MM.1S (cell line): ENCODE data around the gene DIO1.

Source experiments
- DNase-seq: peaks from one replicate; pipeline ENCODE4 v3.0.0-alpha.2; 2015
- H2AFZ ChIP-seq: fragments of 300-600 bp; sonication (generic); 2 replicates; pipeline ENCODE4 v1.6.0; 2016; ENCODE audit warnings: antibody characterized with exemption, low read length
- H3F3A ChIP-seq: fragments of 300-600 bp; sonication (generic); 2 replicates; pipeline ENCODE4 v1.6.1; 2016; ENCODE audit warnings: mild to moderate bottlenecking, antibody characterized with exemption, low read length, moderate library complexity, mixed read lengths; ENCODE audit not compliant: insufficient read depth
- H3K27ac ChIP-seq: fragments of 300-600 bp; sonication (generic); 2 replicates; pipeline ENCODE4 v1.5.1; 2016; ENCODE audit warnings: mild to moderate bottlenecking, low read length
- H3K27me3 ChIP-seq: fragments of 300-600 bp; sonication (generic); replicated peaks from 2 replicates; pipeline ENCODE4 v1.6.0; 2016; ENCODE audit warnings: low read length; ENCODE audit not compliant: insufficient read depth
- H3K36me3 ChIP-seq: fragments of 300-600 bp; sonication (generic); replicated peaks from 2 replicates; pipeline ENCODE4 v1.6.1; 2016; ENCODE audit warnings: mild to moderate bottlenecking, low read length, mixed read lengths; ENCODE audit not compliant: insufficient read depth
- H3K4me1 ChIP-seq: fragments of 300-600 bp; sonication (generic); 2 replicates; pipeline ENCODE4 v1.6.1; 2016; ENCODE audit warnings: low read length, mixed read lengths
- H3K4me2 ChIP-seq: fragments of 300-600 bp; sonication (generic); 2 replicates; pipeline ENCODE4 v1.6.0; 2016; ENCODE audit warnings: low read depth, low read length
- H3K4me3 ChIP-seq: fragments of 300-600 bp; sonication (generic); 2 replicates; pipeline ENCODE4 v1.5.1; 2016; ENCODE audit warnings: low read length, mixed read lengths
- H3K79me2 ChIP-seq: fragments of 300-600 bp; sonication (generic); 2 replicates; pipeline ENCODE4 v1.6.1; 2016; ENCODE audit warnings: mixed run types, low read length, mixed read lengths
- H3K9ac ChIP-seq: fragments of 300-600 bp; sonication (generic); 2 replicates; pipeline ENCODE4 v1.6.1; 2016; ENCODE audit warnings: low read length, mixed read lengths
- H3K9me2 ChIP-seq: fragments of 300-600 bp; sonication (generic); replicated peaks from 2 replicates; pipeline ENCODE4 v1.6.1; 2016; ENCODE audit warnings: mild to moderate bottlenecking, low read length, mixed read lengths; ENCODE audit not compliant: insufficient read depth
- H3K9me3 ChIP-seq: fragments of 300-600 bp; sonication (generic); replicated peaks from 2 replicates; pipeline ENCODE4 v1.6.1; 2016; ENCODE audit warnings: mild to moderate bottlenecking, low read length, mixed read lengths; ENCODE audit not compliant: insufficient read depth
- H4K20me1 ChIP-seq: fragments of 300-600 bp; sonication (generic); 2 replicates; pipeline ENCODE4 v1.6.1; 2016; ENCODE audit warnings: mild to moderate bottlenecking, low read length, moderate library complexity, mixed read lengths; ENCODE audit not compliant: insufficient read depth
- EZH2 ChIP-seq: fragments of 300-600 bp; sonication (generic); optimal IDR thresholded peaks from 2 replicates; pipeline ENCODE3; 2017; ENCODE audit warnings: low read depth, mild to moderate bottlenecking, antibody characterized with exemption, low read length, mixed read lengths
- EZH2phosphoT487 ChIP-seq: fragments of 300-600 bp; sonication (generic); IDR thresholded peaks from 2 replicates; pipeline ENCODE4 v1.6.1; 2018; ENCODE audit warnings: antibody characterized with exemption, low read length
- TF ChIP-seq, protein P1 (sequence below): fragments of 300-600 bp; sonication (generic); IDR thresholded peaks from 2 replicates; pipeline ENCODE4 v1.5.1; 2016; ENCODE audit warnings: antibody characterized with exemption, low read length, mixed read lengths

Gene DIO1

DNA sequence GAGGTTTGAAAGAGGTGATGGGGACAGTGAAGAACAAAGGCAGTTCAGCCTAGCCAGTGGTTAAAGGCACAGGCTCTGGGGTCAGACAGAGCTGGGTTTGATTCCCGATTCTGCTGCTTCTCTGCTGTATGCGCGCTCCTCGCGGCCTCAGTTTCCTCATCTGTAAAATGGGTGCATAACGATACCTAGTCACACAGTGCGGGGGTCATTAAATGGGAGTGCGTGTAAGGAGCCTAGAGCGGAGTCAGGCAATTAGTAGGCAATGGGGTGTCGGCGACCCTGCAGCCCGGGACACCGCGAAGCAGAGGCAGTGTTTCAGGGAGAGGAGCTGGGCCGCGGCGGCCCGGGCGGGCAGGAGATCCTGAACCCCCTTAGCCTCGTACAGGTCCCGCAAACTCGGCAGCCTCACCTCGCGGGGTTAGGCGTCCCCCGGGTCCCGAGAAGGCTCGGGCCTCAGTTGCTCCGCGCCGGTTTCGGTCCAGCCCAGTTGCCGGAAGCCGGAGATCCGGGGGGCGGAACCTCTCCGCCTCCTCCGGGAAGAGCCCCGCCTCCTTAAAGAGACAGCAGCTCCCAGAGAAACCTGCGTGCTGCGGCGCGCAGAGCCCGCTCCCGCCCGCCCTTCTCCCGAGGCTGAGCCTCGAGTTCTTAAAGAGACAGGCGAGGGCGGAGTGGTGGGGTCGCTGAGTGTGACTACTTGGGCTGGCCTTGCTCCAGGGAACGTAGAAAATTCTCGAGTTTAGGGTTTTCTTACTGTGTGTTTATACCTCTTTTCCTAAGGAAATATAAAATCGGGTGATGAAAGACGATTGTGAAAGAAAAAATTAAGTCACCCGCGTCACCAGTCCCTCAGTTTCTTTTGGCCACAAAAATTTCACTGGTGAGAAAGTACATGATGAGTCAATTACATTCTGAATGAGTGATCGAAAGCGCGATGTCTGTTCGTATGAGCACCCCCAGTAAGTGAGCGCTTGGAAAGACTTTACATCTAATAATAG, 4.4 kb upstream of the DIO1 start, which contains the start of gene YIPF1:
YIPF1 (minus strand) TSS at position 494 of the 995 bp plus-strand sequence. CDS start 860 bp downstream, outside the sequence.
- peak within 1 kb of the TSS; percentile 66; the same call in 1 of the 2 replicates for H3K27ac ChIP-seq

DNA sequence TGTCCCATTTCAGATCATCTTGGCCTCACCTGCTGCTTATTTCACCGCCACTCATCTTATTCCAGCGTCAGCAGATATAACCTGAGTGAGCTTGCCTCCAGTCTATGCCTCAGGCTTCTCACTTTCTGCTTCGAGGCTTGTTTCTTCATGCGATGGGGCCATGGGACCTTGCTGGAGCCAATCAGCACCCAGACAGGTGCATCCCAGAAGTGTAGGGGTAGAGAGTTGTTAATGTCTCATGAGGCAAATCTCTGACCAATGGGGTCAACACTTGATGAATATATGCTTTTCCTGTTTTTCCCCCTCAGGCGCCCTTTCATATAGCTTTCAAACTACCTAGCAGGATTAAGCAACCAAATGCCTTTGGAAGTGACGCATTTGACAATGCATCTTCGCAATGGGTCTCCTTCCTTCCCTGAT, 3.5 kb upstream of the DIO1 start:
- Histone ChIP-seq H3K36me3 (no peaks in the 10 kb centered on the region), H3K27me3 (no peaks in the 10 kb centered on the region), H3K4me3 (peak overlapping the region; percentile 99), H4K20me1 (no peaks in the 10 kb centered on the region), H3K4me1 (peaks cover 22% of the 10 kb centered on the region), H3K9ac (peak overlapping the region; percentile 86; the same call in 1 of the 2 replicates), H2AFZ (peak overlapping the region; percentile 99), H3F3A (peaks cover 21% of the 10 kb centered on the region), H3K4me2 (peak overlapping the region; percentile 86), H3K27ac (peak overlapping the region; percentile 45; the same call in 1 of the 2 replicates), H3K9me2 (no peaks in the 10 kb centered on the region), H3K79me2 (peaks cover 5% of the 10 kb centered on the region), H3K9me3 (no peaks in the 10 kb centered on the region)
- peak; percentile 54 for DNase-seq
- TF ChIP-seq EZH2phosphoT487: no peak
- TF ChIP-seq, protein P1, sequence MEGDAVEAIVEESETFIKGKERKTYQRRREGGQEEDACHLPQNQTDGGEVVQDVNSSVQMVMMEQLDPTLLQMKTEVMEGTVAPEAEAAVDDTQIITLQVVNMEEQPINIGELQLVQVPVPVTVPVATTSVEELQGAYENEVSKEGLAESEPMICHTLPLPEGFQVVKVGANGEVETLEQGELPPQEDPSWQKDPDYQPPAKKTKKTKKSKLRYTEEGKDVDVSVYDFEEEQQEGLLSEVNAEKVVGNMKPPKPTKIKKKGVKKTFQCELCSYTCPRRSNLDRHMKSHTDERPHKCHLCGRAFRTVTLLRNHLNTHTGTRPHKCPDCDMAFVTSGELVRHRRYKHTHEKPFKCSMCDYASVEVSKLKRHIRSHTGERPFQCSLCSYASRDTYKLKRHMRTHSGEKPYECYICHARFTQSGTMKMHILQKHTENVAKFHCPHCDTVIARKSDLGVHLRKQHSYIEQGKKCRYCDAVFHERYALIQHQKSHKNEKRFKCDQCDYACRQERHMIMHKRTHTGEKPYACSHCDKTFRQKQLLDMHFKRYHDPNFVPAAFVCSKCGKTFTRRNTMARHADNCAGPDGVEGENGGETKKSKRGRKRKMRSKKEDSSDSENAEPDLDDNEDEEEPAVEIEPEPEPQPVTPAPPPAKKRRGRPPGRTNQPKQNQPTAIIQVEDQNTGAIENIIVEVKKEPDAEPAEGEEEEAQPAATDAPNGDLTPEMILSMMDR: no peak
- TF ChIP-seq EZH2: no peak

More for the DNA sequence above, 4.4 kb upstream of the DIO1 start, which contains the start of gene YIPF1:
- Histone ChIP-seq H3K4me2 (peak within 1 kb of the TSS; percentile 89), H2AFZ (peak within 1 kb of the TSS; percentile 99), H3K27me3 (no peaks in the 10 kb centered on the region), H4K20me1 (no peaks in the 10 kb centered on the region), H3K9me3 (no peaks in the 10 kb centered on the region), H3K9me2 (no peaks in the 10 kb centered on the region), H3K4me1 (peaks cover 22% of the 10 kb centered on the region), H3K79me2 (peaks cover 5% of the 10 kb centered on the region), H3K36me3 (no peaks in the 10 kb centered on the region), H3K9ac (peak within 1 kb of the TSS; percentile 86), H3F3A (peaks cover 21% of the 10 kb centered on the region), H3K4me3 (peak within 1 kb of the TSS; percentile 99)
- DNase-seq: peak; percentile 93
- no peak for TF ChIP-seq EZH2phosphoT487
- no peak for TF ChIP-seq EZH2
- TF ChIP-seq, protein P1: no peak

DNA sequence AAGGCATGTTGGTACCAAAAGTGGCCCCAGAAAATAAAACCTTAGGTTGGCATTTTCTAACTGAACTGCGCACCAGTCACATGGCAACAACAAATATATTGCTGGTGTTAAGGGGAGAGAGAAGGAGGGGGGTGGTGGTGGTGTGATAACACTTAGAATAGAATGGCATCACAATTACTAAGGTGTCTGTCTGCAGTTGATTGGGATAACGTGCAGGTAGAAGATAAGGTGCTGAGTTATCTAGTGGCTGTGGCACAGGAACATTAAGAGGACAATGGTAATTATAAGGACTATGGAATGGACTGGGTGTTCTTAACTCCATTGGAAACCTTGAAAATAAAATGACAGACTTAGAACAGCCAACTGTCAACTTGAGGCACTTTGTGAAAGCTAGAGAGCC, 3.0 kb upstream of the DIO1 start:
- no peak overlapping the region for H3K4me3 ChIP-seq
- no peaks in the 10 kb centered on the region for H3K36me3 ChIP-seq
- H3K4me1 ChIP-seq: peaks cover 22% of the 10 kb centered on the region
- no peaks in the 10 kb centered on the region for H3K27me3 ChIP-seq
- H3K9me3 ChIP-seq: no peaks in the 10 kb centered on the region
- peaks cover 21% of the 10 kb centered on the region for H3F3A ChIP-seq
- H3K4me2 ChIP-seq: peak overlapping the region; percentile 86; the same call in 1 of the 2 replicates
- no peak overlapping the region for H3K27ac ChIP-seq
- H4K20me1 ChIP-seq: no peaks in the 10 kb centered on the region
- TF ChIP-seq, protein P1: no peak
- no peak for TF ChIP-seq EZH2
- TF ChIP-seq EZH2phosphoT487: no peak
- peaks cover 5% of the 10 kb centered on the region for H3K79me2 ChIP-seq
- no peak for DNase-seq
- H3K9ac ChIP-seq: no peak overlapping the region
- no peak overlapping the region for H2AFZ ChIP-seq
- H3K9me2 ChIP-seq: no peaks in the 10 kb centered on the region
